HG02798 (cell line): ENCODE data around the gene CXCL9.
"Not testable (repeated sequence)": the region's sequence is repeated elsewhere in the genome, so short reads cannot be mapped to it uniquely, and the experiment has no call there.

Experiments
- ATAC-seq: cut with Tn5 transposase; IDR thresholded peaks from one replicate; pipeline ENCODE4 v1.9.1; 2021; ENCODE audit warnings: mild to moderate bottlenecking; ENCODE audit not compliant: unreplicated experiment, poor library complexity

The CXCL9 gene

GRCh38 chr4:76007089-76007862 is at the start of gene CXCL9:
Gene CXCL9, minus strand, starts transcription at chr4:76007509. Its CDS starts 60 bp downstream, at chr4:76007449.
- no peak for ATAC-seq

GRCh38 chr4:76055421-76055820 is 48.1 kb upstream of the CXCL9 start:
- ATAC-seq = no peak

DNA sequence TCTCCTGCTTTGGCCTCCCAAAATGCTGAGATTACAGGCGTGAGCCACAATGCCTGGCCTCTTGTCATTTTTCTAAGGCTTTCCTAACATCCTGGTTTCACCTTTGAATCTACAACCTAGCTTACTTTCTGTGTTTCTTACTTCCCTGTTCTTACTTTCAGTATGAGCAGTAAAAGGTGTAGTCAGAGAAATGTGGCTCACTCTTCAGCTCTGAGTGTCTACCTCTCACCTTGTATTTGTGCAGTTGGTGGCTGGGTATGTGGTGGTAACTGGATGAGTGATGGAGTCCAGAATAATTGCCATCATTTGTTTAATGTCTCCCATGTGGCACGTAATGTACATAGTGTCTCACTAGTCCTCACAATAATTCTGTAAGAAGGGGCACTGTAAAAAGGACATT is 47.7 kb upstream of the CXCL9 start:
- ATAC-seq = peak; percentile 94

GRCh38 chr4:76053730-76054129 is 46.4 kb upstream of the CXCL9 start:
- ATAC-seq = no peak

- not testable (repeated sequence) for ATAC-seq
Observed at GRCh38 chr4:76050560-76051050, 43.3 kb upstream of the CXCL9 start.

DNA sequence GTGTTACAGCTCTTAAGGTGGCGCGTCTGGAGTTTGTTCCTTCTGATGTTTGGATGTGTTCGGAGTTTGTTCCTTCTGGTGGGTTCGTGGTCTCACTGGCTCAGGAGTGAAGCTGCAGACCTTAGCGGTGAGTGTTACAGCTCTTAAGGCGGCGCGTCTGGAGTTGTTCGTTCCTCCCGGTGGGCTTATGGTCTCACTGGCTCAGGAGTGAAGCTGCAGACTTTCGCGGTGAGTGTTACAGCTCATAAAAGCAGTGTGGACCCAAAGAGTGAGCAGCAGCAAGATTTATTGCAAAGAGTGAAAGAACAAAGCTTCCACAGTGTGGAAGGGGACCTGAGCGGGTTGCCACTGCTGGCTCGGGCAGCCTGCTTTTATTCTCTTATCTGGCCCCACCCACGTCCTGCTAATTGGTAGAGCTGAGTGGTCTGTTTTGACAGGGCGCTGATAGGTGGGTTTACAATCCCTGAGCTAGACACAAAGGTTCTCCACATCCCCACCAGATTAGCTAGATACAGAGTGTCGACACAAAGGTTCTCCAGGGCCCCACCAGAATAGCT is 42.6 kb upstream of the CXCL9 start:
- not testable (repeated sequence) for ATAC-seq

DNA sequence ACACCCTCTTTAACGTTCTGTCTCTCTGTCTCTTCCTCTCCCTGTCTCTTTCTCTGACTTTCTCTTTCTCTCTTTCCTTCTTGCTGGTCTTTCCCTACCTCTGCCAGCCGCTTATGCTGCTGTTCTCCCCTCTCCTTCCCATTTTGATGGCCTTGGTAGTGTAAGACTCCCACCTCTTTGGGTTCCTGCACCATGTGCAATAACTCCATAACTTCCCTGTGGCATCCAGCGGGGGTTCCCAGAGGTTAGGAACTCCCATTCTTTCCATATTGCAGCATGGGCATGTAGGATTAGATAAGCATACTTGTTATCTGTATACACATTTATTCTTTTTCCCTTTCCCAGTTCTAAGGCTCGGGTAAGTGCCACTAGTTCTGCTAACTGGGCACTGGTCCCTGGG is 37.4 kb upstream of the CXCL9 start:
- not testable (repeated sequence) for ATAC-seq

GRCh38 chr4:76043306-76043705 is 36.0 kb upstream of the CXCL9 start:
- ATAC-seq = not testable (repeated sequence)

DNA sequence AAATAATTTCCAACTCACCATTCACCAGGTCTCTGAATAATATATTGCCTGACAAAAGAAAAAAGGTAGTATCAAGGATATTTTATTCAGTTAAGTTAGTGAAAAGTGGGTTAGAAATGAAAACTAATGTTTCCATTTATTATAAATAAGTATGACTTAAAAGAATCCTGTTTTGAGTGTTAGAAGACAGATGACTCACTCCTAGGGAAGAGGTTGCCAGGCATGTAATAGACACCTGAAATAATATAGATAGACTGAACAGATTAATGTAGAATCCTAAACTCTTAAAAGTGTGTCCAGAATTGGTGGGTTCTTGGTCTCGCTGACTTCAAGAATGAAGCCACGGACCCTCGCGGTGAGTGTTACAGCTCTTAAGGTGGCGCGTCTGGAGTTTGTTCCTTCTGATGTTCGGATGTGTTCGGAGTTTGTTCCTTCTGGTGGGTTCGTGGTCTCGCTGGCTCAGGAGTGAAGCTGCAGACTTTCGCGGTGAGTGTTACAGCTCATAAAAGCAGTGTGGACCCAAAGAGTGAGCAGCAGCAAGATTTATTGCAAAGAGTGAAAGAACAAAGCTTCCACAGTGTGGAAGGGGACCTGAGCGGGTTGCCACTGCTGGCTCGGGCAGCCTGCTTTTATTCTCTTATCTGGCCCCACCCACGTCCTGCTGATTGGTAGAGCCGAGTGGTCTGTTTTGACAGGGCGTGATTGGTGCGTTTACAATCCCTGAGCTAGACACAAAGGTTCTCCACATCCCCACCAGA is 35.1 kb upstream of the CXCL9 start:
- not testable (repeated sequence) for ATAC-seq

- no peak for ATAC-seq
Observed at GRCh38 chr4:76036855-76037254, 29.5 kb upstream of the CXCL9 start.

GRCh38 chr4:76035799-76036380 is 28.6 kb upstream of the CXCL9 start, which contains the start of gene CXCL11:
Gene CXCL11, minus strand, starts transcription at chr4:76036070. Its CDS starts 83 bp downstream, at chr4:76035987.
- ATAC-seq = no peak

DNA sequence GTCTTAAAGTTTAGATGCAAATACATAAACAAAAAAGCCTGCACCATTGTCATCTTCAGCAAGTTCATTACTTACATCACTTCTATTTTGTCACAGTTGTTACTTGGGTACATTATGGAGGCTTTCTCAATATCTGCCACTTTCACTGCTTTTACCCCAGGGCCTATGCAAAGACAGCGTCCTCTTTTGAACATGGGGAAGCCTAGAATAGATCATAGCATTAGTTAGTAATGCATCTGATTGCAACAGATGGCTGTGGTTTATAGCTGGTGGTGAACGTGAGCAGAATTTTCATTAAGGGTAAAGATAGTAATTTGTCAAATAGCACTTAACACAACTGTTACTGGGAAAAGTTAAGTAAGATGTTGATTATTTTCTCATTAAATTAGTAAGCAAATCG is 27.8 kb upstream of the CXCL9 start:
- peak; percentile 58 for ATAC-seq

DNA sequence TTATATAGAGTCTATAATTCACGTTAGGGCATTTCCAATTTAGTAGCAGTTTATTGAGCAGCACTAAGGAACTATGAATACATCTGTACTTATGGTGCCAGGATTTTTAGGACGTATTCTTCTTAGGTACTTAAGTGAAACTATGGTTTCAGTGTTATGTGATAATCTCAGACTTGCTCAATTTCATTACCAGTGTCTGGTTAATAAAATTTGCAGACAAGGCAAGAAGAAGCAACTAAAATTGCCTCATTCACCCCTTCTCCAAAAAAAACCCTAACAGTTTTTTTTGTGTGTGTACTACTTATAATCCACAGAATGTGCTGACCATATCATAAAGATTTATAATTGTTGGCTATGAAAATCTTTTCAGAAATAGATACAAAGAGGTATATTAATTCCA is 22.0 kb upstream of the CXCL9 start:
- ATAC-seq = no peak

GRCh38 chr4:76028350-76028765 is 21.0 kb upstream of the CXCL9 start:
- no peak for ATAC-seq

DNA sequence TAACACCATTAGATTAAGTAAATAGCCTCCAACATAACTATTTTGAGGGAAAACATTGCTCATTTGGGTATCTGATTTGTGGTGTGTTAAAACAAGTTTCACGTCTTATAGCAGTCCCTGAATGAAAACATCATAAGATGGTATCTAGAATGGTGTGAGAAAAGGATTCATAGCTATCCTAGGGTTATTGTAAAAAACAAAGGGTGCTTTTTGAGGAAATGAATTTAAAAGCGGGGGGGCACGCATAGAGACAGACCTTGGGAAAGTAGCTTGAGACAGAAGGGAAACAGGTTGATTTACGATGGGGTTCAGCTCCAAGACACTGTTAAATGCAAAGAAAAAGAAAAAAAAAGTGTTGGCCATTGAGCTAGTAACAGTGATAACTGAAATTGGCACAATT is 16.8 kb upstream of the CXCL9 start:
- no peak for ATAC-seq

DNA sequence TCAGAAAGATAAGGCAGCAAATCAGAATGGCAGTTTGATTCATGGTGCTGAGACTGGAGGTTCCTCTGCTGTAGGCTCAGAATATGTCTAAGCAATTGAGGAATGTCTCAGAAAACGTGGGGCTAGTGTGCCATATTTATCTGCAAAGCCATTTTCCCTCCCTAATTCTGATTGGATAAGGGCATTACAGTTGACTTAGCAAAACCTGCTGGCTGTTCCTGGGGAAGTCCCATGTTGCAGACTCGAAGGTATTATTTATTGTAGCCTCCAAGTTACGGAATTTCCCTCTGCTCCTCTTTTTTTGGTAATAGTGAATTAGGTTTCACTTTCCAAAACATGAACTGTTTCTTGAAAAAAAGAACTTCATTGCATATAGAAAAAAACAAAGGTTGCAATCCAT is 16.1 kb upstream of the CXCL9 start, which contains the start of gene CXCL10:
Gene CXCL10 (minus strand): TSS at position 109 of the 400 bp plus-strand sequence. CDS start 66 bp downstream, at position 43.
- ATAC-seq = no peak

GRCh38 chr4:76022677-76023076 is 15.4 kb upstream of the CXCL9 start:
- ATAC-seq = no peak

GRCh38 chr4:76022031-76022430 is 14.7 kb upstream of the CXCL9 start:
- ATAC-seq = no peak

DNA sequence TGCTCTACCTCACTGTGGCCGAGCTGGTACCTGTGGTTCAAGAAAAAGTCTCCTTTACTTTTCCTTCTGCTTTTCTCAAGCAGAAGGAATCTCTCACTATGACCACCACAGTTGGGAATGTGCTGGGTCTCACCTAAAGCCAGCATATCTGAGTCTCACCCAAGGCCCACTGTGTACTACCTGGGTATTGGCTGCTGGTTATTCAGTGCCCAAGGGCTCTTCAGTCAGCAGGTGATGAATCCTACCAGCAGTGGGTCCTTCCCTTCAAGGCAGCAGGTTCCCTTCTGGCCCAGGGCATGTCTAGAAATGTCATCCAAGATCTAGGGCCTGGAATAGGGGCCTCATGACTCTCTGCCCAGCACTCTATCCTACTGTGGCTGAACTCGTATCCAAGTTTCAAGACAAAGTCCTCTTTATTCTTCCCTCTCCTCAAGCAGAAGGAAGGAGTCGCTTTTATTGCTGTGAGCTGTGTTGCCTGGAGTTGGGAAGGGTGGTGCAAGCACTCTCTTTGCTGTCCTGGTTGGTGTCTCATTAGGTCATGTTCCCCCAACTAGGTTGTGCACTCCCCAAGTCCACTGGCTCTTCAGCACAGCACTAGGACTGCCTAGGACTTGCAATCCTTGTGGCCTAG is 9.9 kb upstream of the CXCL9 start:
- ATAC-seq = no peak

GRCh38 chr4:76016393-76016792 is 9.1 kb upstream of the CXCL9 start:
- peak; percentile 72 for ATAC-seq
